Adrenal gland (tissue), 5 donors: ENCODE results near the gene BPI.

ENCODE experiments used
- POLR2A ChIP-seq, 2 donors: fragments of 450-650 bp; IDR thresholded peaks; one replicate each; pipeline ENCODE4 v1.6.1; 2017; ENCODE audit warnings: antibody characterized with exemption in 2 of 2, mild to moderate bottlenecking in 2 of 2, moderate library complexity in 1 of 2
- TF ChIP-seq, protein P1 (sequence below), 6 experiments: fragments of 450-650 bp in 4 of 6; fragments of 200-600 bp in 2 of 6; sonication (generic) in 1 of 6; IDR thresholded peaks; 1 replicate in 5 of 6; 2 replicates in 1 of 6; pipeline versions ENCODE4 v1.5.1 to v1.8.0; 2016 to 2021; ENCODE audit warnings: antibody characterized with exemption in 6 of 6, mild to moderate bottlenecking in 2 of 6, moderate library complexity in 1 of 6
- donor health status: DM: no; HTN: no; CAD: no.

DNA sequence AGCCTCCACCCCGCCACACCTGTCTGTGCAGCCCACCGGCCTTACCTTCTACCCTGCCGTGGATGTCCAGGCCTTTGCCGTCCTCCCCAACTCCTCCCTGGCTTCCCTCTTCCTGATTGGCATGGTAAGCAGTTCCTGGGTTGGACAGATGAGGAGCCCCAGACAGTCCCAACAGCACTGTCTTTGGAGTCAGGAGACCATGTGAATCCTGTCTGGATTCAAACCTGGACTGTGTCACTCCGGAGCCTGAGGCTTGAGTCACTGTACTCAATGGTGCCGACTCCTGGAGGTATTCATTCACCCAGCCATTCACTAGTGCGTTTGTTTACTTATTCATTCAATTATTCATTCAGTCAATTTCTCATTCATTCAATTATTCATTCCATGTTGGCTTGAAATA lies 22.4 kb downstream of the BPI start:
- TF ChIP-seq, protein P1, sequence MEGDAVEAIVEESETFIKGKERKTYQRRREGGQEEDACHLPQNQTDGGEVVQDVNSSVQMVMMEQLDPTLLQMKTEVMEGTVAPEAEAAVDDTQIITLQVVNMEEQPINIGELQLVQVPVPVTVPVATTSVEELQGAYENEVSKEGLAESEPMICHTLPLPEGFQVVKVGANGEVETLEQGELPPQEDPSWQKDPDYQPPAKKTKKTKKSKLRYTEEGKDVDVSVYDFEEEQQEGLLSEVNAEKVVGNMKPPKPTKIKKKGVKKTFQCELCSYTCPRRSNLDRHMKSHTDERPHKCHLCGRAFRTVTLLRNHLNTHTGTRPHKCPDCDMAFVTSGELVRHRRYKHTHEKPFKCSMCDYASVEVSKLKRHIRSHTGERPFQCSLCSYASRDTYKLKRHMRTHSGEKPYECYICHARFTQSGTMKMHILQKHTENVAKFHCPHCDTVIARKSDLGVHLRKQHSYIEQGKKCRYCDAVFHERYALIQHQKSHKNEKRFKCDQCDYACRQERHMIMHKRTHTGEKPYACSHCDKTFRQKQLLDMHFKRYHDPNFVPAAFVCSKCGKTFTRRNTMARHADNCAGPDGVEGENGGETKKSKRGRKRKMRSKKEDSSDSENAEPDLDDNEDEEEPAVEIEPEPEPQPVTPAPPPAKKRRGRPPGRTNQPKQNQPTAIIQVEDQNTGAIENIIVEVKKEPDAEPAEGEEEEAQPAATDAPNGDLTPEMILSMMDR (IDR thresholded peaks at IDR 0.05): no peak
- TF ChIP-seq POLR2A (IDR thresholded peaks at IDR 0.05): no peak
